GM19438 (cell line): ENCODE measurements around the gene RGS9.
"Not testable (repeated sequence)": the region's sequence is repeated elsewhere in the genome, so short reads cannot be mapped to it uniquely, and the experiment has no call there.

ENCODE experiments used
- ATAC-seq: cut with Tn5 transposase; IDR thresholded peaks from one replicate; pipeline ENCODE4 v1.9.1; 2021; ENCODE audit warnings: low read depth; ENCODE audit not compliant: unreplicated experiment

The RGS9 gene

DNA sequence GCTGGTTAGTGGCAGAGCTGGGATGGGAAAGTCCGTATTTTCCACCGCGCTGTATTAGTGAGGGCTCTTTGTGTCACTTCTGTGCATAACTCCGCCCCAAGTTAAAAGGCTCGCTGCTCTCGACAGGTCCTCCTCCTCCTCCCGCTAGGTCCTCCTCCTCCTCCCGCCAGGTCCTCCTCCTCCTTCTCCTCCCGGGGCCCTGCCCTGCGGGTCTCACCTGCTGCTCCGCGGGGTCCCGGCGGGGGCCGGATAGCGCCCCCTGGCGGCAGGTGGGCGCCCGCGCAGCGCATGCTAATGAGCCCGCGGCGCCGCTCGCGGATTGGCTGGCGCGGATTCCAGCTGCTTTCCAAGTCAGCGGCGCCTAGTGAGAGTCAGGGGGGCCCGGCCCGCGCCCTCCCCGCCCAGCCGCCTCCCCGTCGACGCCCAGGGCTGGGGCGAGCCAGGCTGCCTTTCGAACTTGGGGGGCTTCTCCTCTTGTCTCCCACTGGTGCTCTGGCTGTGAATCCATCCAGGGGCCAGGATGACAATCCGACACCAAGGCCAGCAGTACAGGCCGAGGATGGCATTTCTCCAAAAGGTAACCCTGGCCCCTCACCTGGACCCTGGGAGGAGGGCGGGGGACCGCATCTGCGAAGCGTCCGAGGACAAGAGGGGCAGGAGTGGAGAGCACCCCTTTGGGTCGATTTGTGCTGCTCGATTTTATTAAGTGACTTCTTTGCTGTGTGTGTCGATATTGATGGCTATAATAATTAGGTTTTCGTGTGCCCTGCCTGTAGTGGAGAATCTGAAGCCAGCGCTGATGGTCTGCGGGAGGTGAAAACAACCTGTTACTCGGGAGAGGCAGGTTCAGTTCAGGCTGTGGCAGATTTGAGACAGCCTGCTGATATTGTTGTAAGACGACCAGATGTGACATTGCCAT, at the start of gene RGS9:
RGS9 (plus strand) TSS at position 350 of the 919 bp plus-strand sequence; CDS start at position 521, 171 bp downstream.
- ATAC-seq, result peak; percentile 93

DNA sequence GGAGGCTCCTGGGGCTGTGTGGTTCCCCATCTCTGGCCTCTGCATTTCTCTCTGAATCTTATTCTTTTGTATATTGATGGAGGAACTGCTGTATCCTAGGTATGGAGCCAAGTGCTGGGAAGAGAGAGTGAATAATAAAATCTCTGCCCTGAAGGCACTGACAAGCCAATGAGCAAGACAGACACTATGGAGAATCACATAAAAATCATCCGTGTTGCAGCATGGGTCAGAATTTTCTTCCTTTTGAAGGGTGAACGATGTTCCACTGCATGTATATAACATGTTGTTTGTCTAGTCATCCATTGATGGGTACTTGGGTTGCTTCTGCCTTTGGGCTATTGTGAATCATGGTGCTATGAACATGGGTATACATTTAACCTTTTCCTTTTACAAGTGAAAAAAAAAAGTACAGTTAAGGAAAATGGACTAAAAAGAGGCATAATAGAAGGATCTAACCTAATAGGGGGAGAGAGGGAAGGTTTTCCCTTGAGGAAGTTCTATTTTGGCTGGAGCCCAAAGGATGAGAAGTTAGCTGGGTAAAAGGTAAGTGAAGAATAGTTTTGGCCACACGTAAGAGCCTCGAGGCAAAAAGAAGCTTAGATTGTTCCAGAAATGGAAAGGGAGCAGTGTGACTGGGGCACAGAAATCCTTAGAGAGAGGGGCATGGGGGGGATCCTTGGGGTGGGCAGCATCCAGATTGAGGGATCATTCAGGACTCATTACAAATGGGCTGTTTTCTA, 48.4 kb upstream of the RGS9 start:
- no peak for ATAC-seq

DNA sequence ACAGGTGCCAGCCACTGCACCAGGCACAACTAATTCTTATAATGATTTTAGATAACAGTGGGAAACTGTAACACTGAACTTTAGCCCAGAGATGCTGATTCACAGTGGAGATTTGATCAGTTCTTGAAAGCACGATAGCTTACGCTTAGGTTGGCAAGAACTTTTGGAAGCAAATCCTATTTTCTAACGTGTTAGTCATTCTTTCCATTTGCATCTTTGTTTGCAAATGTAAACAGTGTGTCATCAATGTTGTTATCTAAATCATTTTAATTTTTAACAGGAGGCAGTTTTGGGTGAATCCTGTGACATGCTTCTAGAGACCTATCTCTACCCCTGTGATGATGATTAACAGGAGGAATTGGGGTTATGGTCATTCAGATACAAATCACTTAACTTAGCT, 44.9 kb upstream of the RGS9 start:
- ATAC-seq, result no peak

DNA sequence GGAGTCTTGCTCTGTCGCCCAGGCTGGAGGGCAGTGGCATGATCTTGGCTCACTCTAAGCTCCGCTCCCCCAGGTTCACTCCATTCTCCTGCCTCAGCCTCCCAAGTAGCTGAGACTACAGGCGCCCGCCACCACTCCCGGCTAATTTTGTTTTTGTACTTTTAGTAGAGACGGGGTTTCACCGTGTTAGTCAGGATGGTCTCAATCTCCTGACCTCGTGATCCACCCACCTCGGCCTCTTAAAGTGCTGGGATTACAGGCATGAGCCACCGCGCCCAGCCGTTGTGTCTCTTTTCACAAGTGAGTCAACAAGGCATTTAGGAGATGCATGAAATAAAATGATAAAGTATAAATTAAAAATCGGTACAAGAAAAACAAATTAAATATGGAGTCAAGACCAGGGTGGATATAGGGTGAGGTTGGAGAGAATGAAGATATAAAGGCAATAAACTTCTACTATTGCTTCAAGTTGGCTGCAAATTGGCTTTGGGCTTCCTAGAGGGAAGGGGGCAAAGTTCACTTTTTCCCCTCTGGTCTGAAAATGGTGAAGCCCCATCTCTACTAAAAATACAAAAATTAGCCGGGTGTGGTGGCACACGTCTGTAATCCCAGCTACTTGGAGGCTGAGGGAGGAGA, 44.3 kb upstream of the RGS9 start:
- not testable (repeated sequence) for ATAC-seq

DNA sequence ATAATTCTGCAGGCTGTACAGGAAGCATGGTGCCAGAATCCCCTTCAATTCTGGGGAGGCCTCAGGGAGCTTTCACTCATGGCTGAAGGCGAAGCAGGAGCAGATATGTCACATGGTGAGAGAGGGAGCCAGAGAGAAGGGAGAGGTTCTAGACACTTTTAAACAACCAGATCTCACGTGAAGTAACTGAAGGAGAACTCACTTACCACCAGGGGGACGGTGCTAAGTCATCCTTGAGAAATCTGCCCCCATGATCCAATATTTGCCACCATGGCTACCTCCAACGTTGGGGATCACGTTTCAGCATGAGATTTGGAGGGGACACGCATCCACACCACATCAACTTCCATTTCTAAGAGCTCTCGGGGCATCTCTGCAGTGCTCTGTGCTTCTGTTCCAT, 43.2 kb upstream of the RGS9 start:
- no peak for ATAC-seq

DNA sequence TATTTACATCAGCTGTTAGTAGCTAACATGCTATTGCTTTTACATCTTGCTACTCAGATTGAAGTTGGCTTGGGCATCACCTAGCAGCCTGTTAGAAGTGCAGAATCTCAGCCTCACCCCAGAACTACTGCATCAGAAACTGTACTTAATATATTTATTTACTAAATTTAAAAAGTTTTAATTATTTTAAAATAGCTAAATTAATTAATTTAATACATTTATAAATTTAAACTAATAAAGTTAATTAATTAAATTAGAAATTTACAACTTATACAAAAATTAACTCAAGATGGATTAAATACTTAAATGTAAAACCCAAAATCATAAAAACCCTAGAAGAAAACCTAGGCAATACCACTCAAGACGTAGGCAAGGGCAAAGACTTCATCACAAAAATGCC, 41.7 kb upstream of the RGS9 start:
- ATAC-seq, result no peak

DNA sequence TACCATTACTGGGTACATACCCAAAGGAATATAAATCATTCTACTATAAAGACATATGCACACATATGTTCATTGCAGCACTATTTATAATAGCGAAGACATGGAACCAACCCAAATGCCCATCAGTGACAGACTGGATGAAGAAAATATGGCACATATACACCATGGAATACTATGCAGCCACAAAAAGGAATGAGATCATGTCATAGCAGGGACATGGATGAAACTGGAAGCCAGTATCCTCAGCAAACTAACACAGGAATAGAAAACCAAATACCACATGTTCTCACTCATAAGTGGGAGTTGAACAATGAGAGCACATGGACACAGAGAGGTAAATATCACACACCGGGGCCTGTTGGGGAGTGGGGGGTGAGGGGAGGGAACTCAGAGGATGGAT, 40.8 kb upstream of the RGS9 start:
- not testable (repeated sequence) for ATAC-seq

DNA sequence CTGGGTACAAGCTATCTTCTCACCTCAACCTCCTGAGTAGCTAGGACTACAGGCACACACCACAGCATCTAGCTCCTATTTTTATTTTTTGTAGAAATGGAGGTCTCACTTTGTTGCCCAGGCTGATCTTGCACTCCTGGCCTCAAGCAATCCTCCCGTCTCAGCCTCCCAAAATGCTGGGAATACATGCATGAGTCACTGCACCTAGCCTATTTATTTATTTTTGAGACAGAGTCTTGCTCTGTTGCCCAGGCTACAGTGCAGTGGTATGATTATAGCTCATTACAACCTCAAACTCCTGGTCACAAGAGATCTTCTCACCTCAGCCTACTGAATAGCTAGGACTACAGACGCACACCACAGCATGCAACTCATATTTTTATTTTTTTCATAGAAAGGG, 40.1 kb upstream of the RGS9 start:
- ATAC-seq, result no peak

DNA sequence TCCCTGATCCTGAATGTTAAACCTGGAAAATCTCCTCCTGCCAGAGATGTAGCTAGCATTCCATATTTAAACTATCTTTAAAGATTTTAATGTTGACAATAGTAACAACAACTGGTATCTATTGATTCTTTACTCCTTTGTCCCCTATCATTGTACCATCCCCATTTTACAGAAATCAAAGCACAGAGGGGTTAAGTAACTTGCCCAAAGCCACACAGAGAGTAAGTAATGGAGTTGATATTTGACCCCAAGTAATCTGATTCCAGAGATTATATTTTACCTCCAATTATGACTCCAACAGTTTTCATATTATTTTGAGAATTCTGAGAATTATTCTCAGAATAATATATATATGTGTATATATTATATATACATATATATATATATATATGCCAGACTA, 37.7 kb upstream of the RGS9 start:
- ATAC-seq, result no peak

DNA sequence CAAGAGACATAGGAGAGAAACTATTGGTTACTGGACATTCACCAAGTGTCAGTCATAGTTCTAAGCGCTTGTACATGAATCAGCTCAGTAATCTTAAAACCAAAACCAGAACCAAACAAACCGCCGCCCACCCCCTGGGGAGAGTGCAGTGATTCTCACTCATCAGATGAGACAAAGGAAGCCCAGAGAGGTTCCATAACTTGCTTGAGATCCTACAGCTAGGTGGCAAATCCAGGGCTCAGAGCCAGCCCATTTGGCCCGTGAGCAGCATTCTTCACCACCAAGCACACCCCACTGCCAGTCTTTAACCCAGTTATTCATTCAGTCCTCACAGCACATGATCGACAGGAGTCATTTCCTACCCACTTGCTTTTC, 37.2 kb upstream of the RGS9 start:
- ATAC-seq, result peak; percentile 61

DNA sequence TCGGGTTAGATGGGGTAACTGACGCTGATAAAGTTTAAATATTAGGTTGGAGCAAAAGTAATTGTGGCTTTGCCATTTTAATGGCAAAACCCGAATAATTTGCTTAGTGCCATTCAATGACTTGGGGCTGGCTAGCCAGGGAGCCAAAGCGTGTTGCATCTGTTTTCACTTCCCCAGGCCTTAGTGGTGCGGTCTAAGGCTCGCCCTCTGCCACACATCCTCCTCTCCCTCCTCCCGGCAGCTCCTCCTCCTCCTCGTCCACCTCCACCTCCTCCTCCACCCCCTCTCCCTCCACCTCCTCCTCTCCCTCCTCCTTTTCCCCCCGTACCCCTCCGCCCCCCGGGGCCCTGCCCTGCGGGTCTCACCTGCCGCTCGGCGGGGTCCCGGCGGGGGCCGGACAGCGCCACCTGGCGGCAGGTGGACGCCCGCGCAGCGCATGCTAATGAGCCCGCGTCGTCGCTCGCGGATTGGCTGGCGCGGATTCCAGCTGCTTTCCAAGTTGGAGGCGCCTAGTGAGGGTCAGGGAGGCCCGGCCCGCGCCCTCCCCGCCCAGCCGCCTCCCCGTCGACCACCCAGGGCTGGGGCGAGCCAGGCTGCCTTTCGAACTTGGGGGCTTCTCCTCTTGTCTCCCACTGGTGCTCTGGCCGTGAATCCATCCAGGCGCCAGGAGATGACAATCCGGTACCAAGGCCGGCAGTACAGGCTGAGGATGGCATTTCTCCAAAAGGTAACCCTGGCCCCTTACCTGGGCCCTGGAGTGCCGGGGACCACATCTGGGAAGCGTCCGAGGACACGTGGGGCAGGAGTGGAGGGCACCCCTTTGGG, 36.6 kb upstream of the RGS9 start:
- ATAC-seq, result peak; percentile 73

DNA sequence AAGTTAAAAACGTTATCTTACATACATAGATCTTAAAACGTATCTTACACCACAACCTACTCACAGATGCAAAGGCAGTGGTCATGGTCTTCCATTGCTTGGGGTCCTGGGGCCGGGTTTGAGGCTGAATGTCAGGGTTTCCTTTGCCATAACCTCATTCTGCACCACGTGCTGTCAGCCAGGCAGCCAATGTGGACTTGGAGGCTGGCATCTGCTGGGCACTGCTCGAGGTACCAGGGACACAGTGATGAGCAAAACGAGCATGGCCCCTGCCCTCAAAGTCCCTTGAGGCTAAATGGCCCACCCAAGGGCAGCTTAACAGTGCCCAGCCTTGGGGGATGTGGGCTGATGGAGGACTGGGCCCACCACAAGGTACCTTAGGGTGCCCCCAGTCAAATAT, 35.8 kb upstream of the RGS9 start:
- ATAC-seq, result no peak

DNA sequence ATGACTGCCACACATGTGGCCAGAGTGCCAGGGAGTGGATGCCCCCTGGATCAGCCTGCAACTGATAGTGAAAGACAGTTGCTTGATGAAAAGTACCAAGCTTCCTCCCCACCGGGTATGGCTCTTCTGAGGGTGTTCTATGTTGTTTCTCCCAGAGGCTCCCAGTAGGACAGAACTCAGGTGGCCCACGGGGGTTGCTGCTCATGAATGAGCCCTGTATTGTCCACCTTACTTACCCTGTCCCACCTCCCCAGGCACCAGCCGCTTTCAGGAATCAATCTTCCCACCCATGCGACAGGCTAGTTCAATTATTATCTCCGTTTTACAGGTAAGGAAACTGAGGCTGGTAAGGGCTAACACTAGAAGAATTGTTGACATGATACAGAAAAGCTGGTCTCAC, 34.9 kb upstream of the RGS9 start:
- no peak for ATAC-seq

DNA sequence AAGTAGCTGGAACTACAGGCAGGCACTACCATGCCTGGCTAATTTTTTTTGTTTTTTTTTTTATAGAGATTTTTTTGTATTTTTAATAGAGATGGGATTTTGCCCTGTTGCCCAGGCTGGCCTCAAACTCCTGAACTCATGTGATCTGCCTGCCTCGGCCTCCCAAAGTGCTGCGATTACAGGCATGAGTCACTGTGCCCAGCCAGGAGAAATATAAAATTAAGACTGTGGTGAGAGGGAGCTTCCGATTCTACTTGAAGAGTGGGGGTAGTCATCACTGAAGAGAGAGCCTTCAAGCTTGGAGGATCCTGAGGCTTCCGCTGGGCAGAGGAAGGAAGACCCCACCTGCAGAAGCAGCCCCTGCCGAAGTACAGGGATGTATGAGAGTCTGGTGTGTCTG, 34.4 kb upstream of the RGS9 start:
- ATAC-seq, result no peak

DNA sequence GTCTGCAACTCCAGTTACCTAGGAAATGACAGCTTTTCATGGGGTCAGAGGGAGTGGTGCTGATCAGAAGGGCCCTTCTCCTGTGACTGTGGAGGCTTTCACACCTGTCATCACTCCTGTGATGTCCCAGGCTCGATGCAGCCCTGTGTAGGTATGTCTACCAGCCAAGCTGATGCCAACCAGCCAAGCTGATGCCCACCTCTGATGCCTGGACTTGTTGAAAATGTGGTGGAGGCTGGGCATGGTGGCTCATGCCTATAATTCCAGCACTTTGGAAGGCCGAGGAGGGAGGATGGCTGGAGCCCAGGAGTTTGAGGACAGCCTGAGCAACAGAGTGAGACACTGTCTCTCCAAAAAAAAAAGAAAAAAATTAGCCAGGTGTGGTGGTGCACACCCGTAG, 33.7 kb upstream of the RGS9 start:
- no peak for ATAC-seq

DNA sequence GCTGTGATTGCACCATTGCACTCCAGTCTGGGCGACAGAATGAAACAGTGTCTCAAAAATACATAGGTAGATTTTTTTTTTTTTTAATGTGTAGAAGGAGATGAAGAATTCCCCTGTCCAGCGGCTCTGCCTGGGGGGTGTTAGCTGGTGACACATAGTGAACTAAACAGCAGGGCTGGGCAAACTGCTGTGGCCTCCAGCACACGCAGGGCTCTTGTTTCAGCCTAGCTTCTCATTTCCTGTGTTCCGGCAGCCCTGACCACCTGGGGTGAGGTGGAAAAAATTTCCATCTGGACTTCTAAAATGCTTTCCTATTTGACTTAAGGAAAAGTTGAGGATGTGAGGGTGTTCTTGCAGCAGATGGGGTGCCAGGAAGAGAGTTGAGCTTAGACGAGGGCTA, 33.3 kb upstream of the RGS9 start:
- no peak for ATAC-seq

DNA sequence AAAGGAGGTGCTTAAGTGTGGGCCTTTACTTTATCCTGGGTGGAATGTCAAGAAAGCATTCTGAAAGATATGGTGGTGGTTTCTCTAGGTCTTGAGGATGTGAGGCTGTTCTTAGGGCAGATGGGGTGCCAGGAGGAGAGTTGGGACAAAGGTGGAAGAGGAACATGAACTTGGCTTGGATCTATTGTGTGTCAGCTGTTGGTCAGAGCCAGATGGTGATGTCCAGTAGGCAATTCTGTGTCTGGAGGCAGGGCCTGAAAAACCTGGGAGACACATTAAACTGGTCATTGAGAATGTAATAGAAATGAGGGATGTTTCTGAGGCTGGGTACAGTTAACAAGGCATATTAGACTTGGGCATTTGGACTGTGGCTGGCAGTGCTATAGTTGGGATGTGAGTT, 32.6 kb upstream of the RGS9 start:
- ATAC-seq, result no peak

DNA sequence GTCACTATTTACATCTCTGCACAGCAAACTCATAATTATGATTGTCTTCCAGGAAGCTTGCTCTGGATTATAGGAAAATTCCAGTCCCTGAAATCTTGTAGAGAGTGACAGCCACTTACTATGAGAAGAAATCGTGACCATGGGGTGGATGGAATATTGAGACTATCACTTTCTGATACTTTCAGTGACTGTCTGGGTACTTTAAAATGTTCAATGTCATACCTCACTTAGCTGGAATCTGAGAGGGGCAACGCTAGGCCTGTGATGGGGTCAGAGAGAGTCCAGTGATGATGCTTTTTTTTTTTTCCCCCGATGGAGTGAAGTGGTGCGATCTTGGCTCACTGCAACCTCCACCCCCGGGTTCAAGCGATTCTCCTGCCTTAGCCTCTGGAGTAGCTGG, 32.2 kb upstream of the RGS9 start:
- no peak for ATAC-seq

DNA sequence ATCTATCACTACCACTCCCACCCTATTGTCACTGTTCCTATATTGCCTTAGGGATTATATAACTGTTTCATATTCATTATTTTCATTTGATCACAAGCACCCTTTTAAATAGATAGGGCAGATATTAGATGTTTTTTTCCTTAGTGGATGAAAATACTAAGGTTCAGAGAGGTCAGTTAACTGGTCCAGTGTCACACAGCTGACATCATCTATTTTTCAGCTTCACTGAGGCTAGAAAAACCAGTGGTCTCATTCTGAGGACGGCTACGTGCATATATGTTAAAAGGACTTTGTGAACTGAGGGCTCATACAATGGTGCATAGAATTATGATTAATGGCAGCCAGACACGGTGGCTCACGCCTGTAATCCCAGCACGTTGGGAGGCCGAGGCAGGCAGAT, 29.0 kb upstream of the RGS9 start:
- no peak for ATAC-seq

DNA sequence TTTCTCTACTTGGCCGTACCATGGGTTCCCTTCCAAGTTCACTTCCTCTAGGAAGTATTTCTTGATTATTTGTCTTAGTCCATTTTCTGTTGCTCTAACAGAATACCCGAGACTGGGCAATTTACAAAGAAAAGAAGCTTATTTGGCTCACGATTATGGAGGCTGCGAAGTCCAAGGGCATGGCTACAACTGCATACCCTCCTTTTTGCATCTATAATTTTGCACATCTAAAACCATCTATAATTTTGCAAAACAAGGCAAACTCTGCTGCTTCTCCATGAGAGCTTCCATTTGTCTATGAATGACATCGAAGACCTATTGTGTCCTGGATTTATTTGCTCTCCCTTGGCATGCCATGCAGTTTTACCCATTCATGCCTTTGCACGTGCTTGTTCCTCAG, 27.6 kb upstream of the RGS9 start:
- ATAC-seq, result no peak
